Measurements from ENCODE around the gene LPCAT3.

DNA sequence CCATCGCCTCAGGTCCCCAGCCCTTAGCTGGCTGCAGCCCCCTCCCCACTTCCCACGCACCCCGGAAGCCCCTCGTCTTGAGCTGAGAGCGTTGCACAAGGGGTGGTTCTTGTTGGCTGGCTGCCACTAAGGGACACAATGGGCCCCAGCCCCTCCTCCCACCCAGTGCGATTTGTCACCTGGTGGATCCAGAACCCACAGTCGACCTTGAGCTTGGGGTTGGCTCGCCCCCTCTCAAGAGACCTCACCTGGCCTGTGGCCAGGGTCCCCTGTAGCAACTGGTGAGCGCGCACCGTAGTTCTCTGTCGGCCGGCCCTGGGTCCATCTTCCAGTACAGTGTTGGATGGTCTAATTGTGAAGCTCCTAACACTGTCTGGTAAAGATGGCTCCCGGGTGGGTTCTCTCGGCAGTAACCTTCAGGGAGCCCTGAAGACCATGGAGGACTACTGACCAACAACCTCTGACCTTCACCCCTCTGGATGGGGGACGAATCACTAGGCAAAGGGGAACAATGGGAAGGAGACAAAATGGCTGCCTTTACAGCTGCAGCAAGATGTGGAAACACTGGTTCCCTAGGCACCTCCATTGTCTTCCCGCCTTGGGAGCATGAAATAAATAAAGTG, 54.4 kb downstream of the LPCAT3 start:
- TF ChIP-seq, protein P1, sequence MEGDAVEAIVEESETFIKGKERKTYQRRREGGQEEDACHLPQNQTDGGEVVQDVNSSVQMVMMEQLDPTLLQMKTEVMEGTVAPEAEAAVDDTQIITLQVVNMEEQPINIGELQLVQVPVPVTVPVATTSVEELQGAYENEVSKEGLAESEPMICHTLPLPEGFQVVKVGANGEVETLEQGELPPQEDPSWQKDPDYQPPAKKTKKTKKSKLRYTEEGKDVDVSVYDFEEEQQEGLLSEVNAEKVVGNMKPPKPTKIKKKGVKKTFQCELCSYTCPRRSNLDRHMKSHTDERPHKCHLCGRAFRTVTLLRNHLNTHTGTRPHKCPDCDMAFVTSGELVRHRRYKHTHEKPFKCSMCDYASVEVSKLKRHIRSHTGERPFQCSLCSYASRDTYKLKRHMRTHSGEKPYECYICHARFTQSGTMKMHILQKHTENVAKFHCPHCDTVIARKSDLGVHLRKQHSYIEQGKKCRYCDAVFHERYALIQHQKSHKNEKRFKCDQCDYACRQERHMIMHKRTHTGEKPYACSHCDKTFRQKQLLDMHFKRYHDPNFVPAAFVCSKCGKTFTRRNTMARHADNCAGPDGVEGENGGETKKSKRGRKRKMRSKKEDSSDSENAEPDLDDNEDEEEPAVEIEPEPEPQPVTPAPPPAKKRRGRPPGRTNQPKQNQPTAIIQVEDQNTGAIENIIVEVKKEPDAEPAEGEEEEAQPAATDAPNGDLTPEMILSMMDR (IDR thresholded peaks at IDR 0.05; ENCODE audit: low read depth, low read length), result no peak
- TF ChIP-seq MYC (IDR thresholded peaks at IDR 0.05; ENCODE audit: low read depth, low read length), result no peak
